Measurements from ENCODE around the gene RMDN2.

- TF ChIP-seq SIX5 (IDR thresholded peaks at IDR 0.05; ENCODE audit: borderline replicate concordance in 1 of 2, insufficient read depth in 1 of 2, low read depth in 1 of 2, low read length in 2 of 2) (no peak), FOXM1 (IDR thresholded peaks at IDR 0.05; ENCODE audit: low read depth) (no peak), FOXM1 (CRISPR knock-in tag; IDR thresholded peaks at IDR 0.05; ENCODE audit: low read depth) (no peak)
- TF ChIP-seq, protein P1, sequence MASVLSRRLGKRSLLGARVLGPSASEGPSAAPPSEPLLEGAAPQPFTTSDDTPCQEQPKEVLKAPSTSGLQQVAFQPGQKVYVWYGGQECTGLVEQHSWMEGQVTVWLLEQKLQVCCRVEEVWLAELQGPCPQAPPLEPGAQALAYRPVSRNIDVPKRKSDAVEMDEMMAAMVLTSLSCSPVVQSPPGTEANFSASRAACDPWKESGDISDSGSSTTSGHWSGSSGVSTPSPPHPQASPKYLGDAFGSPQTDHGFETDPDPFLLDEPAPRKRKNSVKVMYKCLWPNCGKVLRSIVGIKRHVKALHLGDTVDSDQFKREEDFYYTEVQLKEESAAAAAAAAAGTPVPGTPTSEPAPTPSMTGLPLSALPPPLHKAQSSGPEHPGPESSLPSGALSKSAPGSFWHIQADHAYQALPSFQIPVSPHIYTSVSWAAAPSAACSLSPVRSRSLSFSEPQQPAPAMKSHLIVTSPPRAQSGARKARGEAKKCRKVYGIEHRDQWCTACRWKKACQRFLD (CRISPR knock-in tag; IDR thresholded peaks at IDR 0.05) = no peak
These were observed 34.1 kb upstream of the RMDN2 start for GRCh38 chr2:37890893-37891495.

All from K562 (cell line).